ENCODE data around the gene CLDN3. TPM values are rescaled to one million over a fixed set of nuclear protein-coding genes. Genes with fewer than 3 reads are reported as not detected.

Gene CLDN3
- under 0.01 TPM in 1 of 2 replicates, not detected in the other for total RNA-seq

GRCh38 chr7:73770002-73770859, at the start of gene CLDN3:
Gene CLDN3, minus strand, starts transcription at chr7:73770270. Its CDS starts 221 bp downstream, at chr7:73770049.

GRCh38 chr7:73738612-73739386, 31.3 kb downstream of the CLDN3 start, which contains the start of gene ABHD11:
Gene ABHD11, minus strand, starts transcription at chr7:73738802. Its CDS starts 32 bp downstream, at chr7:73738770.

Other genes starting within 250 kb of the CLDN3 start
- 39.0 and 44.4 TPM in 2 replicates for gene BAZ1B, start 248.0 kb downstream of the CLDN3 start, total RNA-seq
- gene BCL7B, start 212.6 kb downstream of the CLDN3 start, total RNA-seq, result 11.2 and 11.7 TPM in 2 replicates
- gene TBL2, start 191.7 kb downstream of the CLDN3 start, total RNA-seq, result 53.1 and 69.5 TPM in 2 replicates
- gene MLXIPL, start 145.7 kb downstream of the CLDN3 start, total RNA-seq, result 0.09 and 0.16 TPM in 2 replicates
- gene VPS37D, start 102.4 kb downstream of the CLDN3 start, total RNA-seq, result 7.5 and 8.7 TPM in 2 replicates
- gene DNAJC30, start 86.8 kb downstream of the CLDN3 start, total RNA-seq, result 1.6 and 1.9 TPM in 2 replicates
- 29.8 and 50.1 TPM in 2 replicates for gene BUD23, start 86.7 kb downstream of the CLDN3 start, total RNA-seq
- 16.5 and 37.4 TPM in 2 replicates for gene STX1A, start 50.6 kb downstream of the CLDN3 start, total RNA-seq
- gene ABHD11, start 31.5 kb downstream of the CLDN3 start, total RNA-seq, result 8.0 and 10.7 TPM in 2 replicates
- gene CLDN4, start 60.7 kb upstream of the CLDN3 start, total RNA-seq, result 0.32 and 0.43 TPM in 2 replicates
- 8.3 and 11.8 TPM in 2 replicates for gene METTL27, start 72.2 kb upstream of the CLDN3 start, total RNA-seq
- gene TMEM270, start 90.9 kb upstream of the CLDN3 start, total RNA-seq, result 0.16 TPM in 1 of 2 replicates, not detected in the other

All from bronchial smooth muscle cell (primary cell).